ENCODE data around the gene SMARCB1.

The SMARCB1 gene

DNA sequence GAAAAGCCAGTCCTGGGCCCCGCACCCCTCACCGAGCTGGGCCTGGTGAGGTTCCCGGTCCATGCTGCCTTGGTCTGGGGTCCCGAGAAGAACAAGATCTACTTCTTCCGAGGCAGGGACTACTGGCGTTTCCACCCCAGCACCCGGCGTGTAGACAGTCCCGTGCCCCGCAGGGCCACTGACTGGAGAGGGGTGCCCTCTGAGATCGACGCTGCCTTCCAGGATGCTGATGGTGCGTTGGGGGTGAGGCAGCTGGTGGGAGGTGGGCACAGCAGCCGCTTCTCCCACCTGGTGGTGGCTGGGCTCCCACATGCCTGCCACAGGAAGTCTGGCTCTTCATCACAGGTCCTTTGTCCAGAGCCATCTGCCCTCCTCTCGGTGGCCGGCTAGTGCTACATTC, 4.5 kb upstream of the SMARCB1 start:
- DNase-seq: no peak

DNA sequence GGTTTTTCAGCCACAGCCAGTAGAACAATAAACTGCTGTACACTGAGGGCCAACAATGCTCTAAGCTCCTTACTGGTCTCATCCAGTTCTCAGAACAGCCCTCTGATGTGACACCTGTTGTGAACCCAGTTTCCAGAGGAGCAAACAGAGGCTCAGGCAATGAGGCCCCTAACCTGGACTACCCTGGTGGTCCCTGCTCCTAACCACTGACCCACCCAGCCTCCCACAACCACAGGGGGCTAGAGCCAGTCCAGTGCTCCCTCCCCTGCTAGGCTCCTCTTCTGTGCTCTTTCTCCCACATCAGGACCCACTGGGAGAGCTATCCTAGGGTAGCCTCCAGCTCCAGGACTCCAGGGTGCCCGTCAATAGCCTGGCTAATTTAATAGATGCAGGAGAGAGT, 4.1 kb upstream of the SMARCB1 start:
- DNase-seq: no peak

DNA sequence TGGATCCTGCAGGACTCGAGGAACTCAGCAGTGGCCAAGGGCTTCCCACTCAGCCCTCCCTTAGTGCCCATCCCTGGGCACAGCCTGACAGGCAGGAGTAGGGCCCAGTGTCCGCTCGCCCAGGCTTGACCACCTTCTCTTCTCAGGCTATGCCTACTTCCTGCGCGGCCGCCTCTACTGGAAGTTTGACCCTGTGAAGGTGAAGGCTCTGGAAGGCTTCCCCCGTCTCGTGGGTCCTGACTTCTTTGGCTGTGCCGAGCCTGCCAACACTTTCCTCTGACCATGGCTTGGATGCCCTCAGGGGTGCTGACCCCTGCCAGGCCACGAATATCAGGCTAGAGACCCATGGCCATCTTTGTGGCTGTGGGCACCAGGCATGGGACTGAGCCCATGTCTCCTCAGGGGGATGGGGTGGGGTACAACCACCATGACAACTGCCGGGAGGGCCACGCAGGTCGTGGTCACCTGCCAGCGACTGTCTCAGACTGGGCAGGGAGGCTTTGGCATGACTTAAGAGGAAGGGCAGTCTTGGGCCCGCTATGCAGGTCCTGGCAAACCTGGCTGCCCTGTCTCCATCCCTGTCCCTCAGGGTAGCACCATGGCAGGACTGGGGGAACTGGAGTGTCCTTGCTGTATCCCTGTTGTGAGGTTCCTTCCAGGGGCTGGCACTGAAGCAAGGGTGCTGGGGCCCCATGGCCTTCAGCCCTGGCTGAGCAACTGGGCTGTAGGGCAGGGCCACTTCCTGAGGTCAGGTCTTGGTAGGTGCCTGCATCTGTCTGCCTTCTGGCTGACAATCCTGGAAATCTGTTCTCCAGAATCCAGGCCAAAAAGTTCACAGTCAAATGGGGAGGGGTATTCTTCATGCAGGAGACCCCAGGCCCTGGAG, 3.3 kb upstream of the SMARCB1 start:
- no peak for DNase-seq

DNA sequence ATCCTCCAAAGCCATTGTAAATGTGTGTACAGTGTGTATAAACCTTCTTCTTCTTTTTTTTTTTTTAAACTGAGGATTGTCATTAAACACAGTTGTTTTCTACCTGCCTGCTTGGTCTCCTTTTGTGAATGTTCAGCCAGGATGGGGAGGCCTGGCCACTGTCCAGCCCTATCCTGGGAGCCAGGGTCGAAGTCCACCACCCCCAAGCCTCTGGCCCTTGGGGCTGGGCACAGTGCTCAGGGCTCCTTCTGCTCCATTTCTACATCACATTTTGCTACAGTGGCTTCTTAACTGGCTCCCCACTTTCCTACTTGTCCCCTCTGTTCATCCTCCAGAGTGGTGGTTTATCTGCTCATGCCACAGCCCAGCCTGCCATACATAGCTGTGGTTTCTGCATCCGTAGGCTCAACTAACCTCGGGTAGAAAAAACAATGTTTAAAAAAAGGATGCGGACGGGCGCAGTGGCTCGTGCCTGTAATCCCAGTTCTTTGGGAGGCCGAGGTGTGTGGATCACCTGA, 2.5 kb upstream of the SMARCB1 start:
- no peak for DNase-seq

DNA sequence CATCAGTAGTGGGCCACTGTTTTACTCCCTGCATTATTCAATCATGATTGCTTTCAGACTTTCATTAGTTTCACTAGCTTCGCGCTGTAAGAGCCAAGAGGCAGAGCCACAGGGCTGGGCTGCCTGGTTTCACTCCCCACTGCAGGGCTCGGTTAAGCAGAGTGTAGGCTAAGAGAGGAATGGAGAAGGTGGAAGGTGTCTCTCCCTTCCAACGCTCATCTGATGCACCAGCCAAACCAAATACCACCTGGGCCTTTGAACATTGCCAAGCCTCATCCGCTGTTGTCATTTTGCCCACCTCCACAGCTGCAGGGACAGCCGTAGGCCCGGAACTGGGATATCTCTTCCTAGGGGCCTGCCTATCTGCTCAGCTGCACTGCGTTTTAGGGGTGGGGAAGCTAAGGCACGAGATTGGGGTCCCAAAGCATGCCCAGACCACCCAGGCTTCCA, 480 bp upstream of the SMARCB1 start:
- no peak for DNase-seq

DNA sequence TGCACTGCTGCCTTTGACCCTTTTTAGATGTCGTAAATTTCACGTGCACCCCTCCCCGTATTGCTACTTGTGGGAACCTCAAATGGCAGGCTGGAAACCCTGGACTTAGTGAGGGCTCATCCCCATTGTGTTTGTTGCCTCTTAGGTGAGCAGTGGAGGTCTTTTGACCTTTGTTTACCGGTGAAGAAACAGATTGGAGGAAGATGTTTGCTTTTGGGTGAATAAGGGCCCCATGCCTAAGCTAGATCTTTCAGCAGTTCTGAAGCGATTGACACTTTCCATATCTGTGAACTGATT, 782 bp downstream of the SMARCB1 start:
- no peak for DNase-seq

DNA sequence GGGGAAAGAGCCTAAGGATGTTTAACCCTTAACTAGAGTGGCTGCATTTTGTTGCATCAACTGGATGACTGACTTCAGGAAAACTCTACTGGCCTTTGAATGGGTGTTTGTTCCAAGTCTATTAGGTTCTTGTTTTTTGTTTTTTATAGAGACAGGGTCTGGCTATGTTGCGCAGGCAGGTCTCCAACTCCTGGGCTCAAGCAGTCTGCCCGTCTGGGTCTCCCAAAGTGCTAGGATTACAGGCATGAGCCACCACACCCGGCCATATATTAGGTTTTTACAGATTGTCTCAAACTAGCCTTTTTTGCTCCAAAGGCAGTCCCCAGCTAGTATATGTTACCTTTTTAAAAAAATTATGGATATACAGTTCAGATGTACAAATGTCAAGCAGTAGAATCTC, 1.1 kb downstream of the SMARCB1 start:
- DNase-seq: no peak

DNA sequence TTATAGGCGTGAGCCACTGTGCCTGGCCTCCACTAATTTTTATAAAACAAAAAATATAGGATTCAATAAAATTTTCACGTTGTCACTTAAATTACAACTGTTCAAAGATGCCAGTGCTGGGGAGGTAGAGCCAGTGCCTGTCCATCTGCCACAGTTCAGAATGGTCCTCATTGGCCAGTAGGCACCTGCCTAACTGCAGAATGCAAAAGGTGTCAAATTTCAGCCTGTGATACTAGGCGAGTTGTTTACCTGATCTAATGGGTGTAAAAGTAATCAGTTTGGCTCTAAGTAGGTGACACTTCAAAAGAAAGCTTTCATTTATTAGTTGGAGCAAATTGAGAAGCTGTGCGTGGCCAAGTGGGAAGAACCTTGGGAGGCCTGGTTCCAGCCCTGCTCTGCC, 2.4 kb downstream of the SMARCB1 start:
- DNase-seq: no peak

DNA sequence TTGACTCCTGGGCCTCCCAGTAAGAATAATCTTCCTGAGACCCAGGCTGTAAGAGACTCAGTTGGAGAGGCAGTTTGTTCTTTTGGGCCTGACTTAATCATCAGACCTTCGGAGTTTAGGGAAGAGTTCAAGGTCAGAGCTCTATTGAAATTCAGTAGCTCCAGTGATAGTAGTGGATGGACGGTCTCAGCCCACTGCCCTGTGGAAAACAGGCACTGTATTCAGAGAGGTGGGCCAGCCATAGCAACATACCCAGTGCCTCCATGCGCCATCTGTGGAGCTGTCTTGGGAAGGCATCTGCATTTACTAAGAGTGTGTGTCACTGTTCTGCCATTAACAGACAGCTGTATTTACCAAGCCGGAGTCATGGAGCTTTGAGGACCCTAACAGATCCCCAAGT, 2.9 kb downstream of the SMARCB1 start:
- no peak for DNase-seq

DNA sequence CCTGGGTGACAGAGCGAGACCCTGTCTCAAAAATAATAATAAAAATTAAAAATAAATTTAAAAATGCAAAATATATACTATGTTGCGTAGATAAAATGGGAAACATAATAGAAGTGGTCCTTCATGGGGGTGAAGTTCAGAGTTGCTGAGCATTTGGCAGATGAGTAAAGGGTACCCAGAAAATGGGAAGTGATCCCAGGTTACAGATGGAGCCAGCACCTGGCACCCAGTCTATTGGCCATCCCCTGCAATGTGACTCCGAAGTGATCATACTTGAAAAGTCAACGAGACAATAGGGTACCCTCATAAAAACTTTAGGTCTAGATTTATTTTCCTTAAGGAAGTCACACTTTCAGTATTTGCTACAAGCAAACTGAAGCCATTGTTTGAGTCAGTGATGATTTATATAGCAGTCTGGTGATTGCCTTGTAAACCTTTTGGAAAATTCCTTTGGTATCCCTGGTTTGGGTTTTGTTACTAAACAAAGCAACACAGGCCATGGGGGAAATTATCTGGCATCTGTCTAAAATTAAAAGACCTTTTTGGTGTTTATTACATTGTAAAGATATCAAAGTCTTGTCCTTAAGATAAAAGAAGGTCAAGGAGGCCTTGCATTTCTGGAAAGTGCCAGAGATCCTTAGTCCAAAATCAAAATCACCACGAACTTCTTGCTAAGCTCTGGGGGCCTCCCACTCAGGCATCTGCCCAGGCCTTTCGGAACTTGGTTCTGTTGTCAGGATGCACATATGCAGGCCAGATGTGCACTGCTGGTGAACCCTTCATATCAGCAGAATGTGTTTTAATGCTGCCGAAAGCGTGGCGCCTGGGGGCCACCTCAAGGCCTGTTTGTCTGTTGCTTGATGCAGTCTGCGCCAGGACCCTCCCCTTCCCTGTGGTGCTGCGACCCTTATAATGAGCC, 4.3 kb downstream of the SMARCB1 start:
- no peak for DNase-seq

DNA sequence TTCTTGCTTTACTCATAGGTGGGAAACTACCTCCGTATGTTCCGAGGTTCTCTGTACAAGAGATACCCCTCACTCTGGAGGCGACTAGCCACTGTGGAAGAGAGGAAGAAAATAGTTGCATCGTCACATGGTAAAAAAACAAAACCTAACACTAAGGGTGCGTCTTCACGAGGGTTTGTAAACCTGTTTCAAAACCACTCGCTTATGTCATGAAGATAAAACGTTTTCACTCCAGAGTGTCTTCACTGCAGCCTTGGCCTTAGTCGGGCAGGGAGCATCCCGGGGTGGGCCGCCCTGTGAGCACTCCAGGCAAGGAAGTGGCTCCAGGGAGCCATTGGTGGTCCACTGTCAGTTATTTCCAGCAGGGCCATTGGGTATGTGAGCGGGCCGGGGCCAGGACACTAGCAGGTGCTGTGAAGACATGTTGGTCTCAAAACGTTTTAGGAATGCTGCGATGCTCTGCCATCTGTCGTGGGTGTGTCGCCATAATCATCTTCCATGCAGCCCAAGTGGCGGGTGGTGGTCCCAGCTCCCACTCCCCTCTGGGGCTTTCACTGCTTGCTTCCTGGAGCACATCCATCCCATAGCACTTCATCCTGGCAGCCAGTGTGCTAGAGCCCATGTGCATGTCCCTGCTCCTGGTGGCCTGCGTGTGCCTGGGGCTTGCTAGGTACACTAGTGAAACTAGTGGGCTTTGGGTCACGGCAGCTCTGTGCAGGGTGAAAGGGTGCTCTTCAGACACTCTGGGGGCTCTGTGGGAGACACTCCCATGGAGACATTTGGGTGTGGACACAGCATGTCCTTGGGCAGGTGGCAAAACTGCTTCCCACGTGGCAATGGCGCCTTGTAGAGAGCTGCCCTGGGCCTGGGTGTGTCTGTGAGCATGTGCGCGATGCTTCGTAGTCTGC, 5.2 kb downstream of the SMARCB1 start:
- DNase-seq: no peak

DNA sequence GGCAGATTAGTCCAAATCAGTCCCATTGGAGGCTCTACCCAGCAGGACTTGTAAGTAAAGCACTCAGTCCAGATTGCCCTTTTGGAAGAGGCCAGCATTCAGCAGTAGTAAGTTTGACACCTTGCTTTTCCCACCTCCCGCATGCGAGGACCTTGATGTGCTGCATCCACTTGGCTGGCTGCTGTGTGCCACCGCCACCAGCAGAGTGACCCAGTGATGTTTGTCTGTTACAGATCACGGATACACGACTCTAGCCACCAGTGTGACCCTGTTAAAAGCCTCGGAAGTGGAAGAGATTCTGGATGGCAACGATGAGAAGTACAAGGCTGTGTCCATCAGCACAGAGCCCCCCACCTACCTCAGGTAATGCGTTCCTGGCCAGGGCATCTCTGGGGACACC, 6.6 kb downstream of the SMARCB1 start:
- no peak for DNase-seq

DNA sequence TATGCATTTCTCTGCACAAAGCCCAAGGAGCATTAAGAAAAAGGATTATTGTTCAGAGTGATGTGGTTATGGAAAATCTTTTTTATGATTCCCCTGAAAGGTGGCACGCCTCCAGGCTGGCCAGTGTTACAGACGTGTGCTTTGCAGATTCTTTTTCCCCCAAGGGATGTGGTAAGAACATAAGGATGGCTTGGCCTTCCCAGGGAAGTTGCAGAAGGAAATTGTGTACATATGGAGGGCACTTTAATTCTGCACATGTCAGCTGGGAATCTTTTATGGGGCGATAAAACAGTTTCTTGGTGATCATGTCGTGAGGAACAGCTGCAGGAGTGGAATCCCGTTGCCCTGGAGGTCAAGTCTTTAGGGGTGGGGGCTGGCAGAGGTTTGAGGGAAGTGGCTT, 9.7 kb downstream of the SMARCB1 start:
- DNase-seq: no peak

DNA sequence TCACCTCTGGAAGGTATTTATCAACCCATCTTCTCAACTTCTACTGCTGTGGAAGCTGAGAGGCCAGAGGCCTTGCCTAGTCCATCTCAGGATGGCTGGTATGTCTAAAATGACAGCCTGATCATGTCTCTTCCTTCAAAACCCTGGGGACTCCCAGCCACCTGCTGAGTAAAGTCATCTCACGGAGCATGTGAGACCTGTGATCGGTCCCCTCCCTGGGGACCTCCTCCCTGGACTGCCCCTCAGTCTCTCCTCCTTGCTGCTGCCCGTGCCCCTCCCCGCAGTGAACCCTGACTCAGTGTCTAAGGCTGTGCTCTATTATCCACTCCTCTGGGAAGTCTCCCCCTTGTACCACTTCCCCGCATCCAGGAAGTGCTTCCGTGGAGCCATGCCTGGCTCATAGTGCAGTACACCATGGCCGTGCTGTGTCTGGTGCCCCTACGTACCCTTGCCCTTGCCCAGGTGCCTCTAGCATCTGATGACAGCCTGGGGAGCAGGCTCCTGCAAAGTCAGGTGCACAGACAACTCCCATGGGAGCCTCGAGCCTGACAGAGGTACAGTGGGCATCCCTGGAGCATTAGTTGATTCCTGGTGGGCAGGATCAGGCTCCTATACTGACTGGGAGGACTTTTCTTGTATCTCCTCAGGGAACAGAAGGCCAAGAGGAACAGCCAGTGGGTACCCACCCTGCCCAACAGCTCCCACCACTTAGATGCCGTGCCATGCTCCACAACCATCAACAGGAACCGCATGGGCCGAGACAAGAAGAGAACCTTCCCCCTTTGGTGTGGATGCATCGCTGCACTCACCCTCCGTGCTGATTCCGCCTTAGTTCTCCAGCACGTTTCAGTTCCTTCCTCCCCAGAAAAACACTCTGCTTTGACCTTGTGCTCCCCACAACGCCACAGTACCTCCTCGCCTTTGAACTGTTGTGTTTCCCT, 13.8 kb downstream of the SMARCB1 start:
- no peak for DNase-seq

DNA sequence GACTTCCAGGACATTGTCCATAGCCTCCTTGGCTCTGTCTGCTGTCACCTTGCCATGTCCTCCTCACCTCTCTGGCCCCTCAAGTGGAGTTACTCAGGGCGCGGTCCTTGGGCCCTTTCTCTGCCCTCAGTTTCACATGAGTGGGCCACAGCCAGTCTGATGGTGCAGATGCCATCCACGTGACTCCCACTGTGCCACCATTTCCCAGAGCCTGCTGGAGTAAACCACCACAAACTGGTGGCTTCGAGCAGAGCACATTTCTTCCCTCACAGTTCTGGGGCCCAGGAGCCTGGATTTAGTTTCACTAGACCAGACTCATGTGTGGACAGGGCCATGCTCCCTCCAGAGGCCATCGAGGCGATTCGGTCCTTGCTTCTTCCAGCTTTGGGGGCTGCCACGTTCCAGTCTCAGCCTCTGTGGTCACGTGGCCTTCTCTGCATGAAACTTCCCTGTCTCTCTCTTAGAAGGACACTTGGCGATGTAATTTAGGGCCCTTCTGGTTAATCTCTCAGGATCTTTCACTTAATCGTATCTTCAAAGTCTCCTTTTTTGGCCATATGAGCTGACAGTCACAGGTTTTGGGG, 14.6 kb downstream of the SMARCB1 start:
- DNase-seq: no peak

DNA sequence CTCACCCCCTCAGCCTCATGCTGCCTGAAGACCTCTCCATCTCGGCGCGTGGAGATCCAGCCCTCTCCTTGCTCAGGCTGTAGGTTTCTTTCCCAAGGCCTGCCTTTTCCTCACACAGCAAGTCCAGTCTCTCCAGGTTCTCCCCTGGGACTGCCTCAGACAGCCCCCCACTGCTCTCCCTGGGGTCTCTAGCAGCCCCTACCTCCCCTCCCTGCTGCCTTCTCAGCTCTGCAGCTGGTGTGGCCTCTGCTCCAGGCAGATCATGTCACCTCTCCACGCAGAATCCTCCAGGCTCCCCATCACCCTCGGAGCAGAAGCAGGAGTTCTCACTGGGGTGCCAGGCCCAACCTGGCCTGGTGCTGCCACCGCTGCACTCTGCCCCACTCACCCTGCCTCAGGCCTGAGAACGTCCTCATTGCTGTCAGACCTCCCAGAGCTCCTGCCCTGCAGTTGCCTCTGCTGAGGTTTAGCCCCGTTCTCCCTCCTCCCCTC, 15.2 kb downstream of the SMARCB1 start:
- no peak for DNase-seq

DNA sequence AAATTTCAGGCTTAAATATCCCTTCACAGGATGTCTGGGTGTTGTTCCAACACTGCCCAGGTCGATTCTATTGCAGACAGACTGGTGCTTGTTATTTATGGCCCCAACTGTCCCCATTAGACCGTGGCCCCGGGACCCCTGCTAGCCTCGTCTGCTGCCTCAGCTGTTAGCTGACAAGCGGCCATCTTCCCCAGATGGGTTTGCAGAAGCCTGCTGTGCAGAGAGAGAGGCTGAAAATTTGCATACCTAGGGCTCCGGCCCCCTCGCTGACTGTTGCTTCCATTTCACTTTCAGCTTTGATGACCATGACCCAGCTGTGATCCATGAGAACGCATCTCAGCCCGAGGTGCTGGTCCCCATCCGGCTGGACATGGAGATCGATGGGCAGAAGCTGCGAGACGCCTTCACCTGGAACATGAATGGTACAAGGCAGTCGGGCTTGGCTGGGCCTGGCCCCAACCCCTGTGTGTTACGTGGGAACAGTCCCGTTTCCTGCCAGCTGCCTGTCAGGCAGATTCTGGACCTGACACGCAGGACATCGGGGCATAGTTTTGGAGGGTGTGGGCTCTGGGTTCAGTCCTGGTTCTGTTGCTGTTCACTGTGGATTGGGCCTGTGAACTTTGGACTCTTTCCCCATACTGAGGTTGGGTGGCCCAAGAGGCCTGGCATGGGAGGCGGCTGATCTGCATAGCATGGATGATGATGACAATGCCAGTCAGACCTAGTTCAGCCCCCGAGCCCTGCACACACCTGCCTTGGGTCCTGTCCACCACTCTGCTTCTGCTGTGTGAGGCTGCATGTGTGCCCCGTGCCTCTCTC, 16.4 kb downstream of the SMARCB1 start:
- peak; percentile 0 for DNase-seq

DNA sequence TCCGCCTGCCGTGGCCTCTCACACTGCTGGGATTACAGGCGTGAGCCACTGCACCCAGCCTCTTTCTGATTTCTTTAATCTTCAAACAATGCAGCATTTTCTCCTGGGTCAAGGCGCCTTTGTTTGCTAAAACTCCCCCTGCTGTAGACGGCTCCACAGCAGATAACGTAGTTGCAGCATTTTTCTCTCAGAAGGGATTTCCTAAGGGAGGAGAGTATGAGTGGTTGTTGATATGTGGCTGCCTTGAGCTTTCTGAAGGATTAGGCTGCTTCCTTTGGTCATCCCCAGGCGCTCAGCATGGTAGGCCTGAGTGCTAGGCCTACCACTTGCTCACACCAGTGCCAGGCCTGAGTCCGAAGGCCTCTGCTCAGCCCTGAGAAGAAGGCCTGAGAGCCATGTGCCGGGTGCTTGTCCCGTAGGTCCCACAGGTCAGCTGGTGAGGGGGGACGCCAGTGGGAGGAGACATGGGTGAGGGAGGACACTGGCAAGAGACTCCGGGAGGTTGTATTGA, 18.1 kb downstream of the SMARCB1 start:
- DNase-seq: no peak

DNA sequence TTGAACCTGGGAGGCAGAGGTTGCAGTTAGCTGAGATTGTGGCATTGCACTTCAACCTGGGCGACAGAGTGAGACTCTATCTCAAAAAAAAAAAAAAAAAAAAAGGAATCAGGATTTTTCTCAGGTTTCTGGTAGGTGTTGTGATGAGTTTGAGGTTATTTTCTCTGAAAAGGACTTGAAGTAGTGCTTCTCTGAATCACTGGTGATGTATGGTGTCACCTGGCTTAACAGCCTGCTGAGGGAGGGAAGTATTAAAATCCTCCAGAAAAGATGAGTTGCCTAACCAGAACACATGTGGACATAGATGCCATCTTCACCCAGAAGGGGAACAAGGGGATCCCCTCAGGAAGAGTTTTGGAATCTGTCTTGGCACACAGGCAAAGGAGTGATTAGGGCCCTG, 20.1 kb downstream of the SMARCB1 start:
- DNase-seq: no peak

DNA sequence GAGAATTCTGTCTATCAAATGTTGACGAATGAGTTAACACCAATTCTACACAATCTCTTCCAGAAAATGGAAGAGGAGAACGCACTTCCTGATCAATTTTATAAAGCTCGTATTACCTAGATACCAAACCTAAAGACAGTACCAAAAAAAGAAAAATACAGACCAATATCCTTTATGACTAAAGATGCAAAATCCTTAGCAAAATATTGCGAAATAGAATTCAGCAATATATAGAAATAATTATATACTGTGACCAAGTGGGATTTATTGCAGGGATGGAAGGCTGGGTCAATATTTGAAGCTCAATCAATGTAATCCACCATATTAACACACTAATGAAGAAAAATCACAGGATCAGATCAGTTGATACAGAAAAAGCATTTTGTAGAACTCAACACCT, 25.6 kb downstream of the SMARCB1 start:
- no peak for DNase-seq

Measured in NCI-H526 treated with DMSO at 0.1 percent for 48 hours (cell line).